Measurements from ENCODE around the gene CIB4.

CIB4 gene

GRCh38 chr2:26608557-26608956 lies 32.6 kb downstream of the CIB4 start:
- no peak for DNase-seq (ENCODE audit: low spot score)
- no peak for TF ChIP-seq CTCF (conservative IDR thresholded peaks at IDR 0.05; ENCODE audit: low read depth)
- CTCF ChIA-PET: no interaction called here
- POLR2A ChIA-PET (ENCODE audit: low non-redundant PET): no interaction called here
- no peak overlapping the region for H3K27ac ChIP-seq

DNA sequence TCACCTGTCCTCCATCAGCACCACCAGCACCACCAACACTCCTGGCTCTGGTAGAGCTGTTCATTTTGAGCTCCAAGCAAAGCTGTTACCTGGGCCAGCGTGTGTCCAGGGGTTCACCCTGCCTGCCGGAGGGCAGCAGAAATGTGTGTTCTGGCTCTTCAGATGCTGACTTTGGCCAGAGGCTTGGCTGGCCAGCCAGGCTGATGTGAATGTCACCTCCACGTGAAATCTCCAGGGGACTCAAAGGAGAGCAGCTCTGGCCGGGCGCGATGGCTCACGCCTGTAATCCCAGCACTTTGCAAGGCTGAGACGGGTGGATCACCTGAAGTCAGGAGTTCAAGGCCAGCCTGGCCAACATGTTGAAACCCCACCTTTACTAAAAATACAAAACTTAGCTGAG lies 33.5 kb downstream of the CIB4 start:
- no peak for TF ChIP-seq CTCF (conservative IDR thresholded peaks at IDR 0.05; ENCODE audit: low read depth)
- DNase-seq (ENCODE audit: low spot score): no peak
- POLR2A ChIA-PET (ENCODE audit: low non-redundant PET): no interaction called here
- H3K27ac ChIP-seq: no peak overlapping the region
- CTCF ChIA-PET: interaction anchor here (1.0 to 2.9 kb wide), 2 partner anchors 29 to 138 kb away, joined by 4 to 64 read pairs; no protein-coding TSS in a partner anchor

DNA sequence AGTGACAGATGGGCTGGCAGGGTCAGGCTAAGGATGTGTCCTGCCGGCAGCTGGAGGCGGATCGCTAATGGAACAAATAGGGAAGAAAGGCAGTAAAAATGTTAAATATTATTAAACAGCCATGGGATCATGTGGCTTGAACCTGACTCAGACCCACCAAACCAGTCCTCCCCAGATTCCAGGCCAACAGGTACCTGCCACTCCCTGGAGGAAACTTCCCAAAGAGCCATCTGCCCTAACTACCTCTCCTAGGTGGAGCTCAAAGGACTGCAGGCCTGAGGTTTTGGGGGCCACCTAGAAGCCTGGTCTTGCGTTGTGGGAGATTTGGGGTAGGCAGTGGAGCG lies 34.3 kb downstream of the CIB4 start:
- peak; percentile 75 for DNase-seq (ENCODE audit: low spot score)
- no peak for TF ChIP-seq CTCF (conservative IDR thresholded peaks at IDR 0.05; ENCODE audit: low read depth)
- ChIA-PET CTCF (interaction anchor here (0.6 to 2.9 kb wide), 7 partner anchors 10 to 239 kb away, joined by 3 to 64 read pairs (median 3); no protein-coding TSS in a partner anchor), POLR2A (ENCODE audit: low non-redundant PET) (no interaction called here)
- H3K27ac ChIP-seq: no peak overlapping the region

DNA sequence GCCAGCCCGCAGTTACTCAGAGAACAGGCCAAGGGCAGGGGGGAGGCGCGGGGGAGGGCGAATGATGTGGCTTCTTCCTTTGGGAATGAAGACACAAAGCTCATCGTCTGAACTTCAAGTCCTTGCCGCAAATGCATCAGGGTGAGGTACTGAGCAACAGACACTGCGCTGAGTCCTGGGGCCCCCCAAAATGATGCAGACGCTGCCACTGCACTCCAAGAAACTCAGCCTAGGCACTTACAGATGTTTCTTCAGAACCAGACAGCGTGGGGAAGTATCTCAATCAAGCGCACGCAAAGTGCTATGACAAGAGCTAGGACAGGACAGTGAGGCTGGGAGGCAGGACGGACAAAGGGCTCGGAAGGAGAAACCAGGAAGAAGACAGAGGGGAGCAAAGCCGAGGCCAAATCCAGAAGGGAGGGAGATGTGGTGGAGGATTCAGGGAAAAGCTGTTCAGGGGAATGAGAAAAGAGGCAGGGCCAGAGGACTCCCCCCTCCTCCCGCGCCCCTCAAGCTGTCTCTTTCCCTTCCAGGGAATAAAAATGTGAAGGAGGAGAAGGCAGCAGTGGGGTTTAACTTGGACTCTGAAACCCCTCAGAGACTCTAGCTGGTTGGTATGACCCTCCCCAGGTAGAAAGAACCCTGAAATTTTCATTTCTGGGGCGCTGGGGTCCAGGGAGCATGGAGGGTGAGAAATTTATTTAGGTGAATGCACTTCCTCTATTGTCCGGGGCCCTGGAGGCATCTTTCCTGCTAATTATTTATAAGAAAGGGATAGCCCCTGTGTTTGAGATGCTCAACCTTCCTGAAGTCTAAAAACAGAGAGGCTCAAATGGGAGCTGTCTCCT lies 34.9 kb downstream of the CIB4 start:
- CTCF ChIA-PET: interaction anchor here (0.6 to 2.9 kb wide), 13 partner anchors 10 to 1134 kb away, joined by 3 to 64 read pairs (median 3); no protein-coding TSS in a partner anchor
- H3K27ac ChIP-seq: no peak overlapping the region
- no peak for TF ChIP-seq CTCF (conservative IDR thresholded peaks at IDR 0.05; ENCODE audit: low read depth)
- DNase-seq (ENCODE audit: low spot score): no peak
- POLR2A ChIA-PET (ENCODE audit: low non-redundant PET): no interaction called here

- TF ChIP-seq CTCF (conservative IDR thresholded peaks at IDR 0.05; ENCODE audit: low read depth): peak; percentile 76
- POLR2A ChIA-PET (ENCODE audit: low non-redundant PET): no interaction called here
- peak; percentile 62 for DNase-seq (ENCODE audit: low spot score)
Observed at GRCh38 chr2:26605195-26605998, 35.8 kb downstream of the CIB4 start.

GRCh38 chr2:26602575-26602974 lies 38.6 kb downstream of the CIB4 start:
- DNase-seq (ENCODE audit: low spot score): no peak
- POLR2A ChIA-PET (ENCODE audit: low non-redundant PET): no interaction called here
- no peak overlapping the region for H3K27ac ChIP-seq
- no peak for TF ChIP-seq CTCF (conservative IDR thresholded peaks at IDR 0.05; ENCODE audit: low read depth)
- CTCF ChIA-PET: interaction anchor here (0.6 to 1.1 kb wide), 2 partner anchors 142 to 324 kb away, joined by 3 to 8 read pairs; no protein-coding TSS in a partner anchor

More at GRCh38 chr2:26605195-26605998, 35.8 kb downstream of the CIB4 start:
- CTCF ChIA-PET: interaction anchor here (0.6 to 2.9 kb wide), 12 partner anchors 18 to 1133 kb away, joined by 3 to 64 read pairs (median 3); no protein-coding TSS in a partner anchor
- no peak overlapping the region for H3K27ac ChIP-seq
